GM04503 (cell line): ENCODE measurements around the gene ANXA8L1.
"Not testable (repeated sequence)": the region's sequence is repeated elsewhere in the genome, so short reads cannot be mapped to it uniquely, and the experiment has no call there.

Source experiments
- DNase-seq: peaks from one replicate; pipeline ENCODE4 v3.0.0-alpha.2; 2012; ENCODE audit warnings: low read depth

The ANXA8L1 gene

DNA sequence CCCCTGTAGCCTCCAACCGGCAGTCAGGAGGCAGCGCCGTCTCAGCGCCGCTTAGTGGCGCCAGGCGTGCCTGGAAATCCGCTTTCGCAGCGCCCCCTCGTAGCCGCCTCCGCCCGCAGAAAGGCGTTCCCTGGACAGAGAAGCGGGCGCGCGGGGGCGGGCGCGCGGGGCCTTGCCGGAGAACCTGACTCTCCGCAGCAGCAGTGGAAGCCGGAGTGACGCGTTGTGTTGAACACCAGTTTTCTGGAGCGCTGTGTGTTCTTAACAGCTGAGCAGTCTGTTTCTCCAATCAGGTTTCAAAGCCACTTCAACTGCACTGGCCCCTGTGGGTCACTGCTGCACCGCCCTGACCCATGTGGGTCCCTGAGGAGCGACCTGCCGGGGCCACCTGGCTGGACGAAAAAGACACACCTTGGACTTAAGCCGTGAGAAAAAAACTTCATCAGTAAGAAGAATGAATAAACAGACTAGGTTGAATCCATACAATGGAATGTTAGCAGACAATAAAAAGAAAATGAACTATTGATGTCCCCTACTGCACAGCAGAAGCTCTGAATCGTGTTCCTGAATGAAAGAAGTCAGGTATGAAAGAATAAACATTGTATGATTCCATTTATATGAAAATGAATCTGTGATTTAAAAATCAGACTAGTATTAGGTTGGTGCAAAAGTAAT is 22.8 kb downstream of the ANXA8L1 start:
- not testable (repeated sequence) for DNase-seq

DNA sequence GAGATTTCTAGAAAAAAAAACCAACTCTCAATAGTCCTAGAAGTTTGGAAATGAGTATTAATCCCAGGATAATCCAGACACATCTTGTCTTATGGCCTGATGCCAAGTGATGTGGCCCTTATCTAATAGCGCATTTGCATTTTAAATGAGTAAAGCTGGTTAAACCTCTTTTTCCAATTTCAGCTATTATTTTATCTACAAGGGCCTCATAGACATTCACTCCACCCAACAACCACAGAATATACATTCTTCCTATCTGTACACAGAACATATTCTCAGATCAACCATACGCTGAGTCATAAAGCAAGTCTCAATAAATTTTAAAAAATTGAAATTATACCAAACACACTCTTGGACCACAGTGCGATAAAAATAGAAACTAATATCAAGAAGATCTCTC is 34.0 kb downstream of the ANXA8L1 start:
- DNase-seq: not testable (repeated sequence)

DNA sequence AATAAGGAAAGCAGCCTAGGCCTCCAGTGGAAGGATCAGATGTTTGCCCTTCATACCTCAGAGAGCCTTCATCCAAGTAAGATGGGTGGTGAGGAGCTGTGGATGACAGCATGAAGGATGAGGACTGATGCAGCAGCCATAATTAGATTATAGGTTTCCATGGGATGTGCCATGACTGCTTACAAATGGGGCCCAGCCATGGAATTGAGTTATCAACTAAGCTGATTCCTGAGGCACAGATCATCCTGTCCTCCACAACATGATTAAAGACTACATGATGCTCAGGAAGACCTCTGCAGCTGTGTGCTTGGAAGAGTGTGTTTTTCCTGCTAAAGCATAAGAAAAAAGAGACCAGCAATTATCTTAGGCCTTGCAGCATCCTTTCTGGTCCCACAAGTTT is 35.5 kb downstream of the ANXA8L1 start:
- DNase-seq: not testable (repeated sequence)

DNA sequence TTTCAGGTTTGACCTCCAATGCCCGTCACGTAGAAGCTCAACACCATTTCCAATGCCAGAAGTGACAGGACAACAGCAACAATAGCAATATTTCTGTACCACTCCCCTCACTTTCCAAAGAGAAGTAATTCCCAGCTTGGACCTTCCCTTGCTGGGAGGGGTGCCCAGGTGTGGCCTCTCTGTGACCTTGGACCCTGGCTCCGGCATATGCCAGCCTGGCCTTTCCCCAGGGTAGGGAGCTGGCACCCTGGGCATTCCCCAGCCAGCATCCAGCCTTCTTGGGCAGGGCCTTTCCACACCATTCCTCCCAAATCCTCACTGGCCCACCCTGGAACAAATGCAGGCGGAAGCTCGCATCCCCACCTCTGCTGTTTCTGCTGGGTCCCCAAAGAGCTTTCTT is 37.1 kb downstream of the ANXA8L1 start:
- not testable (repeated sequence) for DNase-seq

- not testable (repeated sequence) for DNase-seq
Measured at GRCh38 chr10:46415291-46415690, 39.7 kb downstream of the ANXA8L1 start.

DNA sequence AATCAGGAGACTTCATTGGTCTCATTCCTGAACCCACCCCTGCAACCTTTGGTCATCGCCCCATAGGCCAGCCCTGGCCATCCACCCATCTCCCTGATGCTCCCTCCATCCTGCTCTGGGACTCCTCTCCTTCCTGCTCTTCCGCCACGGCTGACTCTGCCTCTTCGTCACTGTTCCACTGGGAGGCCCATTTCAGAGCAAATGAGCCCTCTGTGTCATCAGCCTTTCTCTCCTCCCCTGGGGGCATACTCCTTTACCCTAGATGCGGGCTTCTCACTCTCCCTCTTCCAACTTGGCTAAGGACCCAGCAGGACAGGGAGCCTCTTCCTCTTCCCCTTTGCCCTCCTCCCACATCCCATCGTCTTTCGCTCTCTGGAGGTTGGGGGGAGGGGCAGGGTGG is 42.7 kb downstream of the ANXA8L1 start:
- DNase-seq: not testable (repeated sequence)

DNA sequence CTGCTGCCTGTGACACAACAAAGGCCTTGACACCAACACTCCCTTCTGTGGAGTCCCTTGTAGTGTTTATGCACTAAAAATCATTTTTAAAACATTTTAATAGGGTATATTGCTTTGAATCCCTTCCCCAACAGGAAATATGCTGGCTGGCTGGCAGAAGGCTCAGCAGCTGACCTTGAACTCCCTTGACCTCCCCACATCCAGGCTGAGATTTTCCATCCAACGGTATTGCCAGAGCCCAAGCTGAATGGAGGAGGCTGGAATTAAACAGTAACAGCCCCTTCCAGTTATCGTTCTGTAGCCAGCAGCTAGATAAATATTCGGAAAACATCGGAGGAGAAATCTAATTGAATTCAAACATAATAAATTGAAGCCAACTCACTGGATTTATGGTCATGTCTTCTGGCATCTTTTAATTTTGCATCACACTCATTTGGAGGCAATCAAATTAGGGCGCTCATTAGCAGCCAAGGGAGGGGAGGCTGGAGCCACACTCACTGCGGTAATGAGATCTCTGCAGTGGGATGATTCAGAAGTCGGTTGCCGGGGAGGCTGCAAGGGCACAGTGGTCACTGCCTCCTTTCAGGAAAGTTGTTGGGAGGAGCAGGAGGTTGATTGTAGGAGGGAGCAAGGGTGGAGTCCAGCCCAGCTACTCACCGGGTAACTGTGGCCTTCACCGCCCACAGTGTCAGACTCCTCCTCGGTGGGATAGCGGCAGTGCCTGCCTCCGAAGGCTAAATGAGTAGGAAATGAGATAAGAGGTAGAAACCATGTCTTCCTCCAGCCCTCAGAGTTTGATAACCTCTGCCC is 44.2 kb downstream of the ANXA8L1 start:
- DNase-seq: not testable (repeated sequence)

- DNase-seq: not testable (repeated sequence)
Measured at GRCh38 chr10:46423550-46423949, 48.0 kb downstream of the ANXA8L1 start.

DNA sequence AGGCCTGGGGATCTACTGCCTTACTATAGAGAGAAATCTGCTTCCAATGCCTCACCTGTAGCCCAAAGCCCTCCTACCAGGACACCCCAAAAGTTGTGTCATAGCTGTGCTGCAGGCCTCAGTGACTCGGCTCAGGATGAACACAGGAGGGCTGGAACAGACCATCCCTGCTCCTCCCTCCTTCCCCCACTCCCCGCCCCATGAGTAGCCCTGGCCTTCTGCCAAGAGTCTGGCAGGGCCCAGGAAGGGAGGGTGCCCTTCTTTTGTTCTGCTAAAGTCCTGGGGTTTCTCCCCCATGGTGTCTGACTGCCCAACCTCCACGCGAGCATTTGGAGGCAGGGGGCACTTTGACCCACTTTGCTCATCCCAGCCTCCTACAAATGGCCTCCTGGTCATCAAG is 65.4 kb downstream of the ANXA8L1 start:
- not testable (repeated sequence) for DNase-seq
